ENCODE measurements around the gene NOL4L. TPM values are rescaled to one million over a fixed set of nuclear protein-coding genes. Genes with fewer than 3 reads are reported as not detected.

NOL4L gene
- total RNA-seq, 1 experiment from 2014 or later, result 31.7 TPM

GRCh38 chr20:32538526-32538939 lies 46.6 kb downstream of the NOL4L start:
- no CpG with 5 or more reads among the region's 16 CpGs for WGBS (ENCODE audit: extremely low coverage, insufficient read length, low lambda C conversion rate)
- H4K20me1 ChIP-seq (ENCODE audit: control insufficient read depth, insufficient read depth, insufficient read length), result no peaks in the 10 kb centered on the region
- no peak overlapping the region for H3T11ph ChIP-seq (ENCODE audit: low read length)
- no peak overlapping the region for H3K56ac ChIP-seq (ENCODE audit: insufficient read length, low read depth, low read length)
- no peak overlapping the region for H2BK20ac ChIP-seq (ENCODE audit: low read depth, low read length, poor library complexity, severe bottlenecking)
- peaks cover 4% of the 10 kb centered on the region for H3K23me2 ChIP-seq (ENCODE audit: insufficient read length, low read depth, low read length, poor library complexity, severe bottlenecking)
- H3K4me3 Mint-ChIP-seq, result peak overlapping the region in 1 of 2 experiments; percentile 62; a peak in 1 of 5 replicates
- H3K23ac ChIP-seq (ENCODE audit: insufficient read length, low read depth, low read length), result no peak overlapping the region
- peaks cover 40 to 42% of the 10 kb centered on the region in 2 experiments for H3K4me1 Mint-ChIP-seq
- no peak overlapping the region for H2BK15ac ChIP-seq (ENCODE audit: low read depth, low read length)
- H4K5ac ChIP-seq (ENCODE audit: insufficient read length, low read depth, low read length), result no peak overlapping the region
- H3K18ac ChIP-seq (ENCODE audit: insufficient read length, low read depth, low read length), result no peak overlapping the region
- H2BK5ac ChIP-seq (ENCODE audit: insufficient read length, low read length), result no peak overlapping the region
- peaks cover 3% of the 10 kb centered on the region; the same call in 1 of the 2 replicates for H3K27me3 ChIP-seq (ENCODE audit: insufficient read depth, low read length)
- H2AFZ ChIP-seq (ENCODE audit: low read length), result no peak overlapping the region
- H3K4ac ChIP-seq (ENCODE audit: low read depth, low read length), result no peak overlapping the region
- no peaks in the 10 kb centered on the region; a peak in 1 of 5 replicates for H3K9me3 Mint-ChIP-seq
- H3K14ac ChIP-seq (ENCODE audit: insufficient read depth, low read length), result no peak overlapping the region
- H3K4me2 ChIP-seq (ENCODE audit: insufficient read depth, insufficient read length, low read length), result peak overlapping the region; percentile 9
- H4K8ac ChIP-seq (replicated peaks; ENCODE audit: insufficient read length, low read depth, low read length), result no peak overlapping the region
- H4K91ac ChIP-seq (ENCODE audit: insufficient read length, low read depth, low read length), result no peak overlapping the region
- no peak overlapping the region for H2AK5ac ChIP-seq (ENCODE audit: insufficient read length, low read length)
- H2BK12ac ChIP-seq (ENCODE audit: insufficient read length, low read depth, low read length), result no peak overlapping the region
- H3K27me3 Mint-ChIP-seq (ENCODE audit: low read depth), result peaks cover 72% of the 10 kb centered on the region
- no peaks in the 10 kb centered on the region for H3K36me3 Mint-ChIP-seq (ENCODE audit: insufficient read depth in 1 of 3, low read depth in 3 of 3)
- no peaks in the 10 kb centered on the region for H3K9me3 ChIP-seq (ENCODE audit: control insufficient read depth, low read depth, low read length)
- no peak overlapping the region for H3K27ac ChIP-seq (ENCODE audit: insufficient read length, low read depth, low read length)
- H3K79me1 ChIP-seq (ENCODE audit: insufficient read depth, low read depth, low read length, poor library complexity, severe bottlenecking), result no peaks in the 10 kb centered on the region
- peak; percentile 46 for DNase-seq
- no peaks in the 10 kb centered on the region for H3K4me1 ChIP-seq (ENCODE audit: insufficient read depth, low read length)
- H3K9ac ChIP-seq (ENCODE audit: extremely low read depth, insufficient read length, low read length), result no peak overlapping the region
- no peak overlapping the region for H2BK120ac ChIP-seq (ENCODE audit: low read depth, low read length, poor library complexity, severe bottlenecking)
- no peaks in the 10 kb centered on the region for H3K79me2 ChIP-seq (ENCODE audit: insufficient read depth, low read length)
- H3K27ac Mint-ChIP-seq, result no peak overlapping the region
- TF ChIP-seq, protein P1, sequence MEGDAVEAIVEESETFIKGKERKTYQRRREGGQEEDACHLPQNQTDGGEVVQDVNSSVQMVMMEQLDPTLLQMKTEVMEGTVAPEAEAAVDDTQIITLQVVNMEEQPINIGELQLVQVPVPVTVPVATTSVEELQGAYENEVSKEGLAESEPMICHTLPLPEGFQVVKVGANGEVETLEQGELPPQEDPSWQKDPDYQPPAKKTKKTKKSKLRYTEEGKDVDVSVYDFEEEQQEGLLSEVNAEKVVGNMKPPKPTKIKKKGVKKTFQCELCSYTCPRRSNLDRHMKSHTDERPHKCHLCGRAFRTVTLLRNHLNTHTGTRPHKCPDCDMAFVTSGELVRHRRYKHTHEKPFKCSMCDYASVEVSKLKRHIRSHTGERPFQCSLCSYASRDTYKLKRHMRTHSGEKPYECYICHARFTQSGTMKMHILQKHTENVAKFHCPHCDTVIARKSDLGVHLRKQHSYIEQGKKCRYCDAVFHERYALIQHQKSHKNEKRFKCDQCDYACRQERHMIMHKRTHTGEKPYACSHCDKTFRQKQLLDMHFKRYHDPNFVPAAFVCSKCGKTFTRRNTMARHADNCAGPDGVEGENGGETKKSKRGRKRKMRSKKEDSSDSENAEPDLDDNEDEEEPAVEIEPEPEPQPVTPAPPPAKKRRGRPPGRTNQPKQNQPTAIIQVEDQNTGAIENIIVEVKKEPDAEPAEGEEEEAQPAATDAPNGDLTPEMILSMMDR (conservative IDR thresholded peaks at IDR 0.05), result no peak
